Osteocyte (in vitro differentiated cells): ENCODE data around the gene PRKAR1A. TPM values are rescaled to one million over a fixed set of nuclear protein-coding genes. Genes with fewer than 3 reads are reported as not detected.
"Not testable (repeated sequence)": the region's sequence is repeated elsewhere in the genome, so short reads cannot be mapped to it uniquely, and the experiment has no call there.

Experiments used
- DNase-seq: peaks from one replicate; pipeline ENCODE4 v3.0.0; 2021; ENCODE audit warnings: mixed read lengths; ENCODE audit not compliant: unreplicated experiment; ENCODE audit errors: extremely low spot score
- H3K27ac Mint-ChIP-seq: one replicate; pipeline ENCODE4 v1.8.0; 2021; ENCODE audit warnings: mild to moderate bottlenecking, mixed read lengths; ENCODE audit not compliant: unreplicated experiment
- H3K27me3 Mint-ChIP-seq: one replicate; pipeline ENCODE4 v1.8.0; 2021; ENCODE audit warnings: mixed read lengths; ENCODE audit not compliant: unreplicated experiment
- H3K36me3 Mint-ChIP-seq: one replicate; pipeline ENCODE4 v1.8.0; 2021; ENCODE audit warnings: mixed read lengths; ENCODE audit not compliant: unreplicated experiment
- H3K4me1 Mint-ChIP-seq: one replicate; pipeline ENCODE4 v1.8.0; 2021; ENCODE audit warnings: mixed read lengths; ENCODE audit not compliant: unreplicated experiment
- H3K4me3 Mint-ChIP-seq: one replicate; pipeline ENCODE4 v1.8.0; 2021; ENCODE audit warnings: mild to moderate bottlenecking, moderate library complexity, mixed read lengths; ENCODE audit not compliant: unreplicated experiment
- H3K9me3 Mint-ChIP-seq: one replicate; pipeline ENCODE4 v1.8.0; 2021; ENCODE audit warnings: mixed read lengths; ENCODE audit not compliant: unreplicated experiment
- CTCF ChIP-seq: fragments of 200-600 bp; sonication (generic); IDR thresholded peaks from 2 replicates; pipeline ENCODE4 v1.5.0; 2021; ENCODE audit warnings: antibody characterized with exemption, mild to moderate bottlenecking, moderate library complexity
- total RNA-seq: library from RNA; stranded (reverse); gene quantifications from 2 replicates; pipeline ENCODE4 v1.2.1, GENCODE V29; 2021

The PRKAR1A gene
- total RNA-seq, 1 donor from 2014 or later, result 326 TPM

GRCh38 chr17:68580236-68580770 is 68.1 kb downstream of the PRKAR1A start:
- Mint-ChIP-seq H3K27ac (no peak overlapping the region), H3K9me3 (no peaks in the 10 kb centered on the region), H3K4me1 (no peaks in the 10 kb centered on the region), H3K36me3 (no peaks in the 10 kb centered on the region), H3K4me3 (no peak overlapping the region), H3K27me3 (no peaks in the 10 kb centered on the region)
- no peak for TF ChIP-seq CTCF
- DNase-seq, result no peak

GRCh38 chr17:68581863-68582645 is 69.8 kb downstream of the PRKAR1A start:
- Mint-ChIP-seq H3K27ac (no peak overlapping the region), H3K9me3 (no peaks in the 10 kb centered on the region), H3K4me1 (no peaks in the 10 kb centered on the region), H3K4me3 (no peak overlapping the region), H3K27me3 (no peaks in the 10 kb centered on the region), H3K36me3 (no peaks in the 10 kb centered on the region)
- no peak for TF ChIP-seq CTCF
- DNase-seq, result no peak

GRCh38 chr17:68582867-68583266 is 70.6 kb downstream of the PRKAR1A start:
- H3K36me3 Mint-ChIP-seq, result not testable (repeated sequence)

GRCh38 chr17:68584581-68585303 is 72.5 kb downstream of the PRKAR1A start:
- Mint-ChIP-seq H3K4me3 (no peak overlapping the region), H3K27me3 (peaks cover 4% of the 10 kb centered on the region), H3K4me1 (no peaks in the 10 kb centered on the region), H3K9me3 (peaks cover 5% of the 10 kb centered on the region), H3K36me3 (no peaks in the 10 kb centered on the region), H3K27ac (no peak overlapping the region)
- TF ChIP-seq CTCF, result no peak
- DNase-seq, result no peak

More at GRCh38 chr17:68582867-68583266, 70.6 kb downstream of the PRKAR1A start:
- not testable (repeated sequence) for H3K4me3 Mint-ChIP-seq, H3K4me1 Mint-ChIP-seq, DNase-seq, H3K27ac Mint-ChIP-seq, H3K27me3 Mint-ChIP-seq, H3K9me3 Mint-ChIP-seq

DNA sequence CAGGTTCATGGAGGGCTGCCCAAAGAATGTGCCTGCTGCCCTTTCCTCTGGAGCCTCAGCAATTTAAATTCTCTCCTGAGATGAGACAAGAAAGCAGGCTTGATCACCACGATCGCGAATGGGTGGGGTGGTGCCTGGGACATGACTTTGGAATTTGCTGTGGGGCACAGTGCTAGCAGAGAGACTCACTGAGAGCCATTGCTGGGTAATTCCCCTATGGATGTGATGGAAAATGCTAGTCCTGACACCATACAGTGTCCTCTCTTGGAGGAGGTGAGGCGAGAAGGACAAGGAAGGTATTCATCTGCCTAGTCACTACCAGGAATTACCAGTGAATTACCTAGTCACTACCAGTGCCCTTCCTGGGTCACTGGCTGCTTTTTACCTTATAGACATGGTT is 73.4 kb downstream of the PRKAR1A start:
- Mint-ChIP-seq H3K4me1 (no peaks in the 10 kb centered on the region), H3K4me3 (no peak overlapping the region), H3K27me3 (peaks cover 4% of the 10 kb centered on the region), H3K9me3 (peaks cover 5% of the 10 kb centered on the region), H3K36me3 (no peaks in the 10 kb centered on the region), H3K27ac (no peak overlapping the region)
- no peak for TF ChIP-seq CTCF
- no peak for DNase-seq
